ENCODE data around the gene CAVIN3. TPM values are rescaled to one million over a fixed set of nuclear protein-coding genes. Genes with fewer than 3 reads are reported as not detected.

CAVIN3 gene
- total RNA-seq, 1 donor from 2014 or later, result 43.1 TPM

DNA sequence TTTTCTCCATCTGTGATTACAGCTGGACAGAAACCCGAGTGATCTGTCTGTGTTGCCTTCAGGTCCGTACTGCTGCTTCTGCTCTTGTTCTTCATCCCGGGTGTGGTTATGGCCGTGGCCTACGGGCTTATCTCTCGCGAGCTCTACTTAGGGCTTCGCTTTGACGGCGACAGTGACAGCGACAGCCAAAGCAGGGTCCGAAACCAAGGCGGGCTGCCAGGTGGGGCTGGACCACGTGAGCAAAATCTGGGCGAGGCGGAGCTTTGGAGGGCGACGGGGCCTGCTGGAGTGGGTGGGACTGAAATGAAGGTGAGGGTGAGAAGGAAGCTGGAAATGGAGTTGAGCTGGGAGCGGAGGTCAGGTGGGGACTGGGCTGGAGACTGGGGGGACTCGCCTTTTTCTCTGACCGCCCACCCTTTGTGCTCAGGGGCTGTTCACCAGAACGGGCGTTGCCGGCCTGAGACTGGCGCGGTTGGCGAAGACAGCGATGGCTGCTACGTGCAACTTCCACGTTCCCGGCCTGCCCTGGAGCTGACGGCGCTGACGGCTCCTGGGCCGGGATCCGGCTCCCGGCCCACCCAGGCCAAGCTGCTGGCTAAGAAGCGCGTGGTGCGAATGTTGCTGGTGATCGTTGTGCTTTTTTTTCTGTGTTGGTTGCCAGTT lies 49.6 kb downstream of the CAVIN3 start:
- DNase-seq (ENCODE audit: low read depth in 2 of 2), result no peak

DNA sequence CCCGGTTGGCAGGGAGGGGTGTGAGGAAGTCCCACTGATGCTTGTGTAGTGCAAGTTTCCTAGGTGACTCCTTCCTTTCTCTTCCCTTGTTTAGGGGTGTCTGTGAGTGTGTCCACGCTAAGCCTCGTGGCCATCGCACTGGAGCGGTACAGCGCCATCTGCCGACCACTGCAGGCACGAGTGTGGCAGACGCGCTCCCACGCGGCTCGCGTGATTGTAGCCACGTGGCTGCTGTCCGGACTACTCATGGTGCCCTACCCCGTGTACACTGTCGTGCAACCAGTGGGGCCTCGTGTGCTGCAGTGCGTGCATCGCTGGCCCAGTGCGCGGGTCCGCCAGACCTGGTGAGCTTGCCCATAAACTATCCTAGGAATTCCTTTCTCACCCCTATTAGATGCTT lies 50.3 kb downstream of the CAVIN3 start:
- no peak for DNase-seq (ENCODE audit: low read depth in 2 of 2)

Other genes starting within 250 kb of the CAVIN3 start
- not detected in 2 replicates for gene OR56B4, start 212.8 kb downstream of the CAVIN3 start, total RNA-seq
- not detected in 2 replicates for gene OR52B2, start 150.2 kb downstream of the CAVIN3 start, total RNA-seq
- not detected in 2 replicates for gene OR52W1, start 121.3 kb downstream of the CAVIN3 start, total RNA-seq
- not detected in 2 replicates for gene C11orf42, start 114.9 kb downstream of the CAVIN3 start, total RNA-seq
- gene FHIP1B, start 85.9 kb downstream of the CAVIN3 start, total RNA-seq, result 5.4 and 10.7 TPM in 2 replicates
- gene CNGA4, start 81.4 kb downstream of the CAVIN3 start, total RNA-seq, result not detected in 2 replicates
- not detected in 2 replicates for gene CCKBR, start 60.7 kb downstream of the CAVIN3 start, total RNA-seq
- 14.6 and 20.0 TPM in 2 replicates for gene SMPD1, start 70.0 kb upstream of the CAVIN3 start, total RNA-seq
- 26.6 and 29.2 TPM in 2 replicates for gene APBB1, start 98.6 kb upstream of the CAVIN3 start, total RNA-seq
- 0.22 TPM in 1 of 2 replicates, not detected in the other for gene HPX, start 120.5 kb upstream of the CAVIN3 start, total RNA-seq
- gene TRIM3, start 153.4 kb upstream of the CAVIN3 start, total RNA-seq, result 15.3 and 21.6 TPM in 2 replicates
- 27.6 and 27.7 TPM in 2 replicates for gene ARFIP2, start 160.8 kb upstream of the CAVIN3 start, total RNA-seq
- 16.3 and 28.6 TPM in 2 replicates for gene TIMM10B, start 161.0 kb upstream of the CAVIN3 start, total RNA-seq
- 0.65 and 1.6 TPM in 2 replicates for gene DNHD1, start 176.8 kb upstream of the CAVIN3 start, total RNA-seq